H9 (cell line): ENCODE data around the gene PRDM11. TPM values are rescaled to one million over a fixed set of nuclear protein-coding genes. Genes with fewer than 3 reads are reported as not detected.

Experiments used
- DNase-seq: peaks from one replicate; pipeline ENCODE4 v3.0.0-alpha.2; 2017
- H2AFZ ChIP-seq: one replicate; pipeline ENCODE4 v1.6.1; 2013; ENCODE audit warnings: mild to moderate bottlenecking, low read length, control low read depth, moderate library complexity
- H2AK5ac ChIP-seq: 2 replicates; pipeline ENCODE4 v1.6.1; 2013; ENCODE audit warnings: low read length, control low read depth, mixed read lengths; ENCODE audit not compliant: insufficient read length
- H2BK120ac ChIP-seq: one replicate; pipeline ENCODE4 v1.6.1; 2013; ENCODE audit warnings: low read depth, mild to moderate bottlenecking, low read length, control low read depth, inconsistent platforms; ENCODE audit not compliant: poor library complexity, severe bottlenecking
- H2BK12ac ChIP-seq: 2 replicates; pipeline ENCODE4 v1.6.1; 2013; ENCODE audit warnings: low read length, control low read depth, mixed read lengths, low read depth; ENCODE audit not compliant: insufficient read length
- H2BK15ac ChIP-seq: 2 replicates; pipeline ENCODE4 v1.6.1; 2013; ENCODE audit warnings: low read depth, low read length, control low read depth
- H2BK20ac ChIP-seq: one replicate; pipeline ENCODE4 v1.6.1; 2013; ENCODE audit warnings: low read depth, mild to moderate bottlenecking, low read length, control low read depth, inconsistent platforms; ENCODE audit not compliant: poor library complexity, severe bottlenecking
- H2BK5ac ChIP-seq: 2 replicates; pipeline ENCODE4 v1.6.1; 2013; ENCODE audit warnings: low read length, control low read depth, mixed read lengths; ENCODE audit not compliant: insufficient read length
- H3K14ac ChIP-seq: 2 replicates; pipeline ENCODE4 v1.6.1; 2013; ENCODE audit warnings: low read length, control low read depth; ENCODE audit not compliant: insufficient read depth
- H3K18ac ChIP-seq: 2 replicates; pipeline ENCODE4 v1.6.1; 2013; ENCODE audit warnings: low read depth, mild to moderate bottlenecking, mixed read lengths, low read length, control low read depth; ENCODE audit not compliant: insufficient read length
- H3K23ac ChIP-seq: 2 replicates; pipeline ENCODE4 v1.6.1; 2013; ENCODE audit warnings: low read length, control low read depth, mixed read lengths, low read depth; ENCODE audit not compliant: insufficient read length
- H3K23me2 ChIP-seq: 2 replicates; pipeline ENCODE4 v1.6.1; 2013; ENCODE audit warnings: low read depth, mild to moderate bottlenecking, mixed read lengths, low read length, control low read depth; ENCODE audit not compliant: insufficient read length, poor library complexity, severe bottlenecking
- H3K27ac ChIP-seq: 2 replicates; pipeline ENCODE4 v1.5.1; 2013; ENCODE audit warnings: low read length, control low read depth, mixed read lengths, low read depth; ENCODE audit not compliant: insufficient read length
- H3K27me3 ChIP-seq: 2 replicates; pipeline ENCODE4 v1.6.1; 2013; ENCODE audit warnings: low read length, control low read depth, inconsistent platforms; ENCODE audit not compliant: insufficient read depth
- H3K4ac ChIP-seq: 2 replicates; pipeline ENCODE4 v1.6.1; 2013; ENCODE audit warnings: low read depth, mild to moderate bottlenecking, control low read depth, inconsistent platforms, low read length, moderate library complexity
- H3K4me1 ChIP-seq: 2 replicates; pipeline ENCODE4 v1.6.1; 2013; ENCODE audit warnings: low read length, control low read depth, inconsistent platforms; ENCODE audit not compliant: insufficient read depth
- H3K4me2 ChIP-seq: 2 replicates; pipeline ENCODE4 v1.6.1; 2013; ENCODE audit warnings: low read length, control low read depth, mixed read lengths; ENCODE audit not compliant: insufficient read length, insufficient read depth
- H3K56ac ChIP-seq: 2 replicates; pipeline ENCODE4 v1.6.1; 2013; ENCODE audit warnings: low read depth, mild to moderate bottlenecking, mixed read lengths, low read length, control low read depth; ENCODE audit not compliant: insufficient read length
- H3K79me1 ChIP-seq: 2 replicates; pipeline ENCODE4 v1.6.1; 2013; ENCODE audit warnings: low read depth, mild to moderate bottlenecking, moderate library complexity, low read length, control low read depth, inconsistent platforms; ENCODE audit not compliant: insufficient read depth, poor library complexity, severe bottlenecking
- H3K79me2 ChIP-seq: 2 replicates; pipeline ENCODE4 v1.6.1; 2013; ENCODE audit warnings: low read length, control low read depth, inconsistent platforms; ENCODE audit not compliant: insufficient read depth
- H3K9ac ChIP-seq: 2 replicates; pipeline ENCODE4 v1.6.1; 2013; ENCODE audit warnings: low read length, control low read depth, mixed read lengths; ENCODE audit not compliant: insufficient read length; ENCODE audit errors: extremely low read depth
- H3K9me3 ChIP-seq: one replicate; pipeline ENCODE4 v1.6.1; 2013; ENCODE audit warnings: low read depth, low read length, inconsistent platforms; ENCODE audit not compliant: control insufficient read depth
- H3T11ph ChIP-seq: one replicate; pipeline ENCODE4 v1.6.1; 2013; ENCODE audit warnings: mild to moderate bottlenecking, low read length, control low read depth, inconsistent platforms
- H4K20me1 ChIP-seq: one replicate; pipeline ENCODE4 v1.6.1; 2013; ENCODE audit not compliant: control insufficient read depth, insufficient read length, insufficient read depth
- H4K5ac ChIP-seq: 2 replicates; pipeline ENCODE4 v1.6.1; 2013; ENCODE audit warnings: low read depth, mild to moderate bottlenecking, mixed read lengths, low read length, control low read depth; ENCODE audit not compliant: insufficient read length
- H4K8ac ChIP-seq: replicated peaks from 2 replicates; pipeline ENCODE4 v1.6.1; 2013; ENCODE audit warnings: low read length, control low read depth, mixed read lengths, low read depth; ENCODE audit not compliant: insufficient read length
- H4K91ac ChIP-seq: 2 replicates; pipeline ENCODE4 v1.6.1; 2013; ENCODE audit warnings: low read depth, mild to moderate bottlenecking, moderate library complexity, mixed read lengths, low read length, control low read depth; ENCODE audit not compliant: insufficient read length
- H3K27ac Mint-ChIP-seq, 3 experiments: 2 replicates in 2 of 3; 3 replicates in 1 of 3; pipeline ENCODE4 v1.8.0; 2020 to 2021; ENCODE audit warnings: mixed read lengths in 3 of 3, mild to moderate bottlenecking in 1 of 3, moderate library complexity in 1 of 3
- H3K27me3 Mint-ChIP-seq: 2 replicates; pipeline ENCODE4 v1.8.0; 2021; ENCODE audit warnings: low read depth, mild to moderate bottlenecking, moderate library complexity, mixed read lengths
- H3K36me3 Mint-ChIP-seq, 3 experiments: 2 replicates in 2 of 3; 3 replicates in 1 of 3; pipeline ENCODE4 v1.8.0; 2020 to 2021; ENCODE audit warnings: low read depth in 3 of 3, mixed read lengths in 3 of 3; ENCODE audit not compliant: insufficient read depth in 1 of 3
- H3K4me1 Mint-ChIP-seq, 2 experiments: 2 replicates each; pipeline ENCODE4 v1.8.0; 2020; ENCODE audit warnings: mixed read lengths in 2 of 2
- H3K4me3 Mint-ChIP-seq, 2 experiments: 2 replicates in 1 of 2; 3 replicates in 1 of 2; pipeline ENCODE4 v1.8.0; 2020 to 2021; ENCODE audit warnings: mild to moderate bottlenecking in 2 of 2, mixed read lengths in 2 of 2, moderate library complexity in 1 of 2
- H3K9me3 Mint-ChIP-seq, 2 experiments: 2 replicates in 1 of 2; 3 replicates in 1 of 2; pipeline ENCODE4 v1.8.0; 2020; ENCODE audit warnings: mild to moderate bottlenecking in 2 of 2, mixed read lengths in 2 of 2, moderate library complexity in 1 of 2
- CTCF ChIP-seq: fragments of 200-600 bp; sonication (generic); conservative IDR thresholded peaks from 3 replicates; pipeline ENCODE4 v1.8.0; 2021; ENCODE audit warnings: antibody characterized with exemption, mild to moderate bottlenecking
- WGBS: extraction: QIAGEN DNeasy Blood & Tissue Kit; methylation state at CpG from one replicate; pipeline ENCODE4 v1.1.7; 2013; ENCODE audit warnings: missing lambda C conversion rate, low lambda C conversion rate, mixed read lengths; ENCODE audit not compliant: insufficient read length; ENCODE audit errors: extremely low coverage; 5-methylcytosine and 5-hydroxymethylcytosine counted together
- total RNA-seq: library from RNA; stranded (reverse); gene quantifications from 2 replicates; pipeline ENCODE4 v1.2.1, GENCODE V29; 2021

Gene PRDM11
- total RNA-seq, 1 experiment from 2014 or later = 11.5 TPM

- H2BK15ac ChIP-seq = no peak overlapping the region
- no peak overlapping the region for H2AK5ac ChIP-seq
- no peak overlapping the region for H2BK20ac ChIP-seq
- H3K4ac ChIP-seq = no peak overlapping the region
- H3K4me2 ChIP-seq = no peak overlapping the region
- H3K9me3 ChIP-seq = no peaks in the 10 kb centered on the region
- H2BK12ac ChIP-seq = no peak overlapping the region
- no peak overlapping the region for H3K27ac Mint-ChIP-seq
- no peak overlapping the region for H2BK5ac ChIP-seq
- no peaks in the 10 kb centered on the region for H3K9me3 Mint-ChIP-seq
- peaks cover 5 to 8% of the 10 kb centered on the region in 2 experiments; a peak in 3 of 4 replicates for H3K4me1 Mint-ChIP-seq
- no peaks in the 10 kb centered on the region for H3K79me1 ChIP-seq
- no peaks in the 10 kb centered on the region for H3K27me3 ChIP-seq
- H3K23ac ChIP-seq = no peak overlapping the region
- H3K23me2 ChIP-seq = no peaks in the 10 kb centered on the region
- no peak overlapping the region for H3T11ph ChIP-seq
- no peak overlapping the region for H4K91ac ChIP-seq
- no peak for DNase-seq
- no peak overlapping the region for H4K8ac ChIP-seq
- no peaks in the 10 kb centered on the region for H3K4me1 ChIP-seq
- H3K27ac ChIP-seq = no peak overlapping the region
- no peaks in the 10 kb centered on the region; the same call in 1 of the 2 replicates for H3K27me3 Mint-ChIP-seq
- no peak overlapping the region for H3K14ac ChIP-seq
- H4K20me1 ChIP-seq = no peaks in the 10 kb centered on the region
- no peak overlapping the region for H3K9ac ChIP-seq
- TF ChIP-seq CTCF = no peak
- no peak overlapping the region for H3K56ac ChIP-seq
- no CpG with 5 or more reads among the region's 2 CpGs for WGBS
- H2AFZ ChIP-seq = no peak overlapping the region
- no peak overlapping the region for H3K18ac ChIP-seq
- H3K4me3 Mint-ChIP-seq = no peak overlapping the region
- H4K5ac ChIP-seq = no peak overlapping the region
- peaks cover 2% of the 10 kb centered on the region; the same call in 1 of the 2 replicates for H3K79me2 ChIP-seq
- no peaks in the 10 kb centered on the region for H3K36me3 Mint-ChIP-seq
- no peak overlapping the region for H2BK120ac ChIP-seq
Measured at GRCh38 chr11:45167283-45167682, 20.8 kb downstream of the PRDM11 start.
